HL-60 (cell line): ENCODE results near the gene TRIO.

Source experiments
- DNase-seq, 2 experiments: peaks; one replicate each; pipeline ENCODE4 v3.0.0-alpha.2; 2010 to 2020; ENCODE audit warnings: low read depth in 1 of 2, low spot score in 1 of 2
- H3K27ac ChIP-seq: fragments of 250-450 bp; sonication (Bioruptor Pico); replicated peaks from 2 replicates; pipeline ENCODE4 v1.5.1; 2020; ENCODE audit warnings: mild to moderate bottlenecking, moderate library complexity
- H3K27me3 ChIP-seq: fragments of 250-450 bp; sonication (Bioruptor Pico); 2 replicates; pipeline ENCODE4 v1.5.1; 2021; ENCODE audit warnings: mild to moderate bottlenecking, moderate library complexity; ENCODE audit not compliant: insufficient read depth, poor library complexity, severe bottlenecking
- H3K4me3 ChIP-seq: replicated peaks from 2 replicates; pipeline ENCODE4 v1.5.1; 2011; ENCODE audit warnings: mild to moderate bottlenecking, control low read depth, low read length; ENCODE audit not compliant: insufficient read depth
- CTCF ChIP-seq: IDR thresholded peaks from one replicate; pipeline ENCODE4 v1.5.1; 2011; ENCODE audit warnings: low read length, control low read depth, inconsistent platforms; ENCODE audit not compliant: insufficient read depth
- GABPA ChIP-seq: IDR thresholded peaks from 2 replicates; pipeline ENCODE4 v1.6.1; 2012; ENCODE audit warnings: low read depth
- POLR2AphosphoS5 ChIP-seq: IDR thresholded peaks from 2 replicates; pipeline ENCODE4 v1.6.1; 2012; ENCODE audit warnings: low read depth
- REST ChIP-seq: IDR thresholded peaks from 2 replicates; pipeline ENCODE4 v1.6.1; 2012; ENCODE audit warnings: low read depth; ENCODE audit not compliant: insufficient replicate concordance
- SPI1 ChIP-seq: IDR thresholded peaks from 2 replicates; pipeline ENCODE4 v1.6.1; 2012; ENCODE audit warnings: low read depth, mild to moderate bottlenecking, borderline replicate concordance

TRIO gene

GRCh38 chr5:14120176-14120575 lies 23.0 kb upstream of the TRIO start:
- Histone ChIP-seq H3K4me3 (no peak overlapping the region), H3K27me3 (no peaks in the 10 kb centered on the region), H3K27ac (no peak overlapping the region)
- TF ChIP-seq CTCF (no peak), SPI1 (no peak), REST (no peak), GABPA (no peak), POLR2AphosphoS5 (no peak)
- DNase-seq, result no peak

GRCh38 chr5:14121552-14121951 lies 21.6 kb upstream of the TRIO start:
- no peaks in the 10 kb centered on the region for H3K27me3 ChIP-seq
- no peak overlapping the region for H3K4me3 ChIP-seq
- no peak for DNase-seq
- no peak overlapping the region for H3K27ac ChIP-seq
- TF ChIP-seq GABPA (no peak), CTCF (no peak), SPI1 (no peak), REST (no peak), POLR2AphosphoS5 (no peak)

- DNase-seq, result no peak
- TF ChIP-seq CTCF (no peak), SPI1 (no peak), POLR2AphosphoS5 (no peak), REST (no peak), GABPA (no peak)
- no peaks in the 10 kb centered on the region for H3K27me3 ChIP-seq
These were observed 21.1 kb upstream of the TRIO start for GRCh38 chr5:14122089-14122488.

More at GRCh38 chr5:14122089-14122488, 21.1 kb upstream of the TRIO start:
- H3K4me3 ChIP-seq, result no peak overlapping the region
- H3K27ac ChIP-seq, result no peak overlapping the region
